H9 (cell line): ENCODE measurements around the gene AGO3. TPM values are rescaled to one million over a fixed set of nuclear protein-coding genes. Genes with fewer than 3 reads are reported as not detected.
A peak's percentile ranks its signal among the peaks of the same experiment; 100 is the strongest.

Experiments
- DNase-seq: peaks from one replicate; pipeline ENCODE4 v3.0.0-alpha.2; 2017
- H2AFZ ChIP-seq: one replicate; pipeline ENCODE4 v1.6.1; 2013; ENCODE audit warnings: mild to moderate bottlenecking, low read length, control low read depth, moderate library complexity
- H2AK5ac ChIP-seq: 2 replicates; pipeline ENCODE4 v1.6.1; 2013; ENCODE audit warnings: low read length, control low read depth, mixed read lengths; ENCODE audit not compliant: insufficient read length
- H2BK120ac ChIP-seq: one replicate; pipeline ENCODE4 v1.6.1; 2013; ENCODE audit warnings: low read depth, mild to moderate bottlenecking, low read length, control low read depth, inconsistent platforms; ENCODE audit not compliant: poor library complexity, severe bottlenecking
- H2BK12ac ChIP-seq: 2 replicates; pipeline ENCODE4 v1.6.1; 2013; ENCODE audit warnings: low read length, control low read depth, mixed read lengths, low read depth; ENCODE audit not compliant: insufficient read length
- H2BK15ac ChIP-seq: 2 replicates; pipeline ENCODE4 v1.6.1; 2013; ENCODE audit warnings: low read depth, low read length, control low read depth
- H2BK20ac ChIP-seq: one replicate; pipeline ENCODE4 v1.6.1; 2013; ENCODE audit warnings: low read depth, mild to moderate bottlenecking, low read length, control low read depth, inconsistent platforms; ENCODE audit not compliant: poor library complexity, severe bottlenecking
- H2BK5ac ChIP-seq: 2 replicates; pipeline ENCODE4 v1.6.1; 2013; ENCODE audit warnings: low read length, control low read depth, mixed read lengths; ENCODE audit not compliant: insufficient read length
- H3K14ac ChIP-seq: 2 replicates; pipeline ENCODE4 v1.6.1; 2013; ENCODE audit warnings: low read length, control low read depth; ENCODE audit not compliant: insufficient read depth
- H3K18ac ChIP-seq: 2 replicates; pipeline ENCODE4 v1.6.1; 2013; ENCODE audit warnings: low read depth, mild to moderate bottlenecking, mixed read lengths, low read length, control low read depth; ENCODE audit not compliant: insufficient read length
- H3K23ac ChIP-seq: 2 replicates; pipeline ENCODE4 v1.6.1; 2013; ENCODE audit warnings: low read length, control low read depth, mixed read lengths, low read depth; ENCODE audit not compliant: insufficient read length
- H3K23me2 ChIP-seq: 2 replicates; pipeline ENCODE4 v1.6.1; 2013; ENCODE audit warnings: low read depth, mild to moderate bottlenecking, mixed read lengths, low read length, control low read depth; ENCODE audit not compliant: insufficient read length, poor library complexity, severe bottlenecking
- H3K27ac ChIP-seq: 2 replicates; pipeline ENCODE4 v1.5.1; 2013; ENCODE audit warnings: low read length, control low read depth, mixed read lengths, low read depth; ENCODE audit not compliant: insufficient read length
- H3K27me3 ChIP-seq: 2 replicates; pipeline ENCODE4 v1.6.1; 2013; ENCODE audit warnings: low read length, control low read depth, inconsistent platforms; ENCODE audit not compliant: insufficient read depth
- H3K4ac ChIP-seq: 2 replicates; pipeline ENCODE4 v1.6.1; 2013; ENCODE audit warnings: low read depth, mild to moderate bottlenecking, control low read depth, inconsistent platforms, low read length, moderate library complexity
- H3K4me1 ChIP-seq: 2 replicates; pipeline ENCODE4 v1.6.1; 2013; ENCODE audit warnings: low read length, control low read depth, inconsistent platforms; ENCODE audit not compliant: insufficient read depth
- H3K4me2 ChIP-seq: 2 replicates; pipeline ENCODE4 v1.6.1; 2013; ENCODE audit warnings: low read length, control low read depth, mixed read lengths; ENCODE audit not compliant: insufficient read length, insufficient read depth
- H3K56ac ChIP-seq: 2 replicates; pipeline ENCODE4 v1.6.1; 2013; ENCODE audit warnings: low read depth, mild to moderate bottlenecking, mixed read lengths, low read length, control low read depth; ENCODE audit not compliant: insufficient read length
- H3K79me1 ChIP-seq: 2 replicates; pipeline ENCODE4 v1.6.1; 2013; ENCODE audit warnings: low read depth, mild to moderate bottlenecking, moderate library complexity, low read length, control low read depth, inconsistent platforms; ENCODE audit not compliant: insufficient read depth, poor library complexity, severe bottlenecking
- H3K79me2 ChIP-seq: 2 replicates; pipeline ENCODE4 v1.6.1; 2013; ENCODE audit warnings: low read length, control low read depth, inconsistent platforms; ENCODE audit not compliant: insufficient read depth
- H3K9ac ChIP-seq: 2 replicates; pipeline ENCODE4 v1.6.1; 2013; ENCODE audit warnings: low read length, control low read depth, mixed read lengths; ENCODE audit not compliant: insufficient read length; ENCODE audit errors: extremely low read depth
- H3K9me3 ChIP-seq: one replicate; pipeline ENCODE4 v1.6.1; 2013; ENCODE audit warnings: low read depth, low read length, inconsistent platforms; ENCODE audit not compliant: control insufficient read depth
- H3T11ph ChIP-seq: one replicate; pipeline ENCODE4 v1.6.1; 2013; ENCODE audit warnings: mild to moderate bottlenecking, low read length, control low read depth, inconsistent platforms
- H4K20me1 ChIP-seq: one replicate; pipeline ENCODE4 v1.6.1; 2013; ENCODE audit not compliant: control insufficient read depth, insufficient read length, insufficient read depth
- H4K5ac ChIP-seq: 2 replicates; pipeline ENCODE4 v1.6.1; 2013; ENCODE audit warnings: low read depth, mild to moderate bottlenecking, mixed read lengths, low read length, control low read depth; ENCODE audit not compliant: insufficient read length
- H4K8ac ChIP-seq: replicated peaks from 2 replicates; pipeline ENCODE4 v1.6.1; 2013; ENCODE audit warnings: low read length, control low read depth, mixed read lengths, low read depth; ENCODE audit not compliant: insufficient read length
- H4K91ac ChIP-seq: 2 replicates; pipeline ENCODE4 v1.6.1; 2013; ENCODE audit warnings: low read depth, mild to moderate bottlenecking, moderate library complexity, mixed read lengths, low read length, control low read depth; ENCODE audit not compliant: insufficient read length
- H3K27ac Mint-ChIP-seq, 3 experiments: 2 replicates in 2 of 3; 3 replicates in 1 of 3; pipeline ENCODE4 v1.8.0; 2020 to 2021; ENCODE audit warnings: mixed read lengths in 3 of 3, mild to moderate bottlenecking in 1 of 3, moderate library complexity in 1 of 3
- H3K27me3 Mint-ChIP-seq: 2 replicates; pipeline ENCODE4 v1.8.0; 2021; ENCODE audit warnings: low read depth, mild to moderate bottlenecking, moderate library complexity, mixed read lengths
- H3K36me3 Mint-ChIP-seq, 3 experiments: 2 replicates in 2 of 3; 3 replicates in 1 of 3; pipeline ENCODE4 v1.8.0; 2020 to 2021; ENCODE audit warnings: low read depth in 3 of 3, mixed read lengths in 3 of 3; ENCODE audit not compliant: insufficient read depth in 1 of 3
- H3K4me1 Mint-ChIP-seq, 2 experiments: 2 replicates each; pipeline ENCODE4 v1.8.0; 2020; ENCODE audit warnings: mixed read lengths in 2 of 2
- H3K4me3 Mint-ChIP-seq, 2 experiments: 2 replicates in 1 of 2; 3 replicates in 1 of 2; pipeline ENCODE4 v1.8.0; 2020 to 2021; ENCODE audit warnings: mild to moderate bottlenecking in 2 of 2, mixed read lengths in 2 of 2, moderate library complexity in 1 of 2
- H3K9me3 Mint-ChIP-seq, 2 experiments: 2 replicates in 1 of 2; 3 replicates in 1 of 2; pipeline ENCODE4 v1.8.0; 2020; ENCODE audit warnings: mild to moderate bottlenecking in 2 of 2, mixed read lengths in 2 of 2, moderate library complexity in 1 of 2
- CTCF ChIP-seq: fragments of 200-600 bp; sonication (generic); conservative IDR thresholded peaks from 3 replicates; pipeline ENCODE4 v1.8.0; 2021; ENCODE audit warnings: antibody characterized with exemption, mild to moderate bottlenecking
- WGBS: extraction: QIAGEN DNeasy Blood & Tissue Kit; methylation state at CpG from one replicate; pipeline ENCODE4 v1.1.7; 2013; ENCODE audit warnings: missing lambda C conversion rate, low lambda C conversion rate, mixed read lengths; ENCODE audit not compliant: insufficient read length; ENCODE audit errors: extremely low coverage; 5-methylcytosine and 5-hydroxymethylcytosine counted together
- total RNA-seq: library from RNA; stranded (reverse); gene quantifications from 2 replicates; pipeline ENCODE4 v1.2.1, GENCODE V29; 2021

The AGO3 gene
- total RNA-seq, 1 experiment from 2014 or later = 27.0 TPM

GRCh38 chr1:35914717-35915116, 16.2 kb upstream of the AGO3 start:
- Mint-ChIP-seq H3K27ac (peak overlapping the region in 1 of 3 experiments; percentile 18; a peak in 1 of 7 replicates), H3K4me1 (peaks cover 17% of the 10 kb centered on the region in 2 experiments), H3K9me3 (no peaks in the 10 kb centered on the region), H3K36me3 (peaks cover 47 to 93% (median 91%) of the 10 kb centered on the region in 3 experiments; a peak in 6 of 7 replicates), H3K27me3 (no peaks in the 10 kb centered on the region), H3K4me3 (no peak overlapping the region)
- no peak overlapping the region for H3K4me2 ChIP-seq
- H3K23ac ChIP-seq = no peak overlapping the region
- H2AK5ac ChIP-seq = no peak overlapping the region
- no peak overlapping the region for H3K4ac ChIP-seq
- no peak for DNase-seq
- H3K56ac ChIP-seq = no peak overlapping the region
- H2BK12ac ChIP-seq = no peak overlapping the region
- H3K14ac ChIP-seq = no peak overlapping the region
- H2BK120ac ChIP-seq = no peak overlapping the region
- no peak overlapping the region for H4K8ac ChIP-seq
- no peaks in the 10 kb centered on the region for H3K9me3 ChIP-seq
- no peaks in the 10 kb centered on the region for H3K4me1 ChIP-seq
- H2BK20ac ChIP-seq = no peak overlapping the region
- H3K79me1 ChIP-seq = no peaks in the 10 kb centered on the region
- WGBS = no CpG with 5 or more reads among the region's 1 CpG
- TF ChIP-seq CTCF = no peak
- no peaks in the 10 kb centered on the region for H3K23me2 ChIP-seq
- no peaks in the 10 kb centered on the region for H3K79me2 ChIP-seq
- H3K9ac ChIP-seq = no peak overlapping the region
- no peak overlapping the region for H2BK5ac ChIP-seq
- H4K20me1 ChIP-seq = no peaks in the 10 kb centered on the region
- no peak overlapping the region for H3T11ph ChIP-seq
- no peak overlapping the region for H2BK15ac ChIP-seq
- no peaks in the 10 kb centered on the region for H3K27me3 ChIP-seq
- no peak overlapping the region for H3K27ac ChIP-seq
- H2AFZ ChIP-seq = no peak overlapping the region
- H4K91ac ChIP-seq = no peak overlapping the region
- H4K5ac ChIP-seq = no peak overlapping the region
- no peak overlapping the region for H3K18ac ChIP-seq
